ENCODE measurements around the gene TMEM181. TPM values are rescaled to one million over a fixed set of nuclear protein-coding genes. Genes with fewer than 3 reads are reported as not detected.

TMEM181 gene
- total and polyA plus RNA-seq, 2 of the 13 experiments (the other 11 are each of a cell fraction or from before 2014, with no cell fraction given), result 59.1 to 108 TPM

DNA sequence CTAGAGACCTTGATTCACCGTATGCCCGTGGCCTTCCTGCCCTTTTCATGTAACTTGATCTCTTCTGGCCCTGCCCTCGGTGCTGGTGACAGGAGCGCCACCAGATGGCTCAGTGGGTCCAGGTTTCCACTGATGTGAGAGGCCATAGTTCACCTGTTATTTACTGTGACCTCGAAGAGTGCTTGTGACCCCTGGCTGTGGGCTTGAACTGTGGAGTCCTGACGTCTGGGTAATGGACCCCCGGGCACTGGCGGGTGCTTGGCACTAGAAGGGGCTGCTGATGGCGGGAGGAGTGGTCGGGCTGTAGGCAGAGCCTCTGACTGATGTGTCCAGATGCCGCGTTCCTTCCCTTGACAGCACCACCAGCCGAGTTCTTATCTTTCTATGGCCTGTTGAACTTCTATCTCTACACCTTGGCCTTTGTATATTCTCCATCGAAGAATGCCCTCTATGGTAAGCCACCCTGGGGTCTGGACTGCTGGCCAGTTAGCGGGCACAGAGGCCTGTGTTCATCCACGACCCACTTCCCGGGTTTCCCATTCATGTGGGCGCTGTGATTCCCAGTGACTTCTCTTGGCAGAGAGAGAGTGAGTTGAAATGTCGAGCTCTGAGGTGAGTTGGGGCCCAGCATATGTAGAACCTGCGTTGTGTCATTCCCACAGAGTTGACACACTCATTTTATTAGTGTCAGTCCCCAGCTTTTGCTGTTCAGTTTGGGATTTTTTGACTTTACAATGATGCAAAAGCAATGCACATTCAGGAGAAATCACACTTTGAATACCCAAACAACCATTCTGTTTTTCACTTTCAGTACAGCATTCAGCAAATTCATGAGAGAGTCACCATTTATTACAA, 69.7 kb downstream of the TMEM181 start (continued):
- TF ChIP-seq, protein P1, sequence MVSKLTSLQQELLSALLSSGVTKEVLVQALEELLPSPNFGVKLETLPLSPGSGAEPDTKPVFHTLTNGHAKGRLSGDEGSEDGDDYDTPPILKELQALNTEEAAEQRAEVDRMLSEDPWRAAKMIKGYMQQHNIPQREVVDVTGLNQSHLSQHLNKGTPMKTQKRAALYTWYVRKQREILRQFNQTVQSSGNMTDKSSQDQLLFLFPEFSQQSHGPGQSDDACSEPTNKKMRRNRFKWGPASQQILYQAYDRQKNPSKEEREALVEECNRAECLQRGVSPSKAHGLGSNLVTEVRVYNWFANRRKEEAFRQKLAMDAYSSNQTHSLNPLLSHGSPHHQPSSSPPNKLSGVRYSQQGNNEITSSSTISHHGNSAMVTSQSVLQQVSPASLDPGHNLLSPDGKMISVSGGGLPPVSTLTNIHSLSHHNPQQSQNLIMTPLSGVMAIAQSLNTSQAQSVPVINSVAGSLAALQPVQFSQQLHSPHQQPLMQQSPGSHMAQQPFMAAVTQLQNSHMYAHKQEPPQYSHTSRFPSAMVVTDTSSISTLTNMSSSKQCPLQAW (CRISPR knock-in tag; IDR thresholded peaks at IDR 0.05), result 0 out of 2 replicates have a peak, but pooled peaks have one; percentile 36
- TF ChIP-seq, protein P2, sequence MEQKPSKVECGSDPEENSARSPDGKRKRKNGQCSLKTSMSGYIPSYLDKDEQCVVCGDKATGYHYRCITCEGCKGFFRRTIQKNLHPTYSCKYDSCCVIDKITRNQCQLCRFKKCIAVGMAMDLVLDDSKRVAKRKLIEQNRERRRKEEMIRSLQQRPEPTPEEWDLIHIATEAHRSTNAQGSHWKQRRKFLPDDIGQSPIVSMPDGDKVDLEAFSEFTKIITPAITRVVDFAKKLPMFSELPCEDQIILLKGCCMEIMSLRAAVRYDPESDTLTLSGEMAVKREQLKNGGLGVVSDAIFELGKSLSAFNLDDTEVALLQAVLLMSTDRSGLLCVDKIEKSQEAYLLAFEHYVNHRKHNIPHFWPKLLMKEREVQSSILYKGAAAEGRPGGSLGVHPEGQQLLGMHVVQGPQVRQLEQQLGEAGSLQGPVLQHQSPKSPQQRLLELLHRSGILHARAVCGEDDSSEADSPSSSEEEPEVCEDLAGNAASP (CRISPR knock-in tag; IDR thresholded peaks at IDR 0.05; ENCODE audit: borderline replicate concordance), result peak; percentile 92
- TF ChIP-seq KLF11 (CRISPR knock-in tag; IDR thresholded peaks at IDR 0.05) (0 out of 2 replicates have a peak, but pooled peaks have one; percentile 58), HOXA3 (CRISPR knock-in tag; IDR thresholded peaks at IDR 0.05) (peak; percentile 79; the same call in 1 of the 2 replicates), XRCC5 (optimal IDR thresholded peaks at IDR 0.05; ENCODE audit: low read length) (peak; percentile 40), RAD21 (CRISPR knock-in tag; IDR thresholded peaks at IDR 0.05) (peak; percentile 62), ZNF556 (CRISPR knock-in tag; IDR thresholded peaks at IDR 0.05; ENCODE audit: borderline replicate concordance) (peak; percentile 73; the same call in 1 of the 2 replicates), MAFK (conservative IDR thresholded peaks at IDR 0.05 in 1 of 2, IDR thresholded peaks at IDR 0.05 in 1 of 2; ENCODE audit: low read length in 2 of 2) (no peak), IRF2 (CRISPR knock-in tag; IDR thresholded peaks at IDR 0.05) (peak; percentile 37; the same call in 1 of the 2 replicates), ZNF343 (CRISPR knock-in tag; IDR thresholded peaks at IDR 0.05) (peak; percentile 28; the same call in 1 of the 2 replicates), RARA (CRISPR knock-in tag; IDR thresholded peaks at IDR 0.05) (peak; percentile 76), MIER3 (CRISPR knock-in tag; IDR thresholded peaks at IDR 0.05; ENCODE audit: borderline replicate concordance) (0 out of 2 replicates have a peak, but pooled peaks have one; percentile 25), ZNF883 (CRISPR knock-in tag; IDR thresholded peaks at IDR 0.05; ENCODE audit: not compliant biosample characterization) (no peak), RFX3 (CRISPR knock-in tag; IDR thresholded peaks at IDR 0.05) (no peak), ZNF124 (CRISPR knock-in tag; IDR thresholded peaks at IDR 0.05) (no peak), GTF3A (CRISPR knock-in tag; conservative IDR thresholded peaks at IDR 0.05) (no peak), TP53 (CRISPR knock-in tag; conservative IDR thresholded peaks at IDR 0.05) (no peak)
- TF ChIP-seq, protein P3, sequence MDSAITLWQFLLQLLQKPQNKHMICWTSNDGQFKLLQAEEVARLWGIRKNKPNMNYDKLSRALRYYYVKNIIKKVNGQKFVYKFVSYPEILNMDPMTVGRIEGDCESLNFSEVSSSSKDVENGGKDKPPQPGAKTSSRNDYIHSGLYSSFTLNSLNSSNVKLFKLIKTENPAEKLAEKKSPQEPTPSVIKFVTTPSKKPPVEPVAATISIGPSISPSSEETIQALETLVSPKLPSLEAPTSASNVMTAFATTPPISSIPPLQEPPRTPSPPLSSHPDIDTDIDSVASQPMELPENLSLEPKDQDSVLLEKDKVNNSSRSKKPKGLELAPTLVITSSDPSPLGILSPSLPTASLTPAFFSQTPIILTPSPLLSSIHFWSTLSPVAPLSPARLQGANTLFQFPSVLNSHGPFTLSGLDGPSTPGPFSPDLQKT (CRISPR knock-in tag; IDR thresholded peaks at IDR 0.05; ENCODE audit: borderline replicate concordance), result no peak
- TF ChIP-seq, protein P4, sequence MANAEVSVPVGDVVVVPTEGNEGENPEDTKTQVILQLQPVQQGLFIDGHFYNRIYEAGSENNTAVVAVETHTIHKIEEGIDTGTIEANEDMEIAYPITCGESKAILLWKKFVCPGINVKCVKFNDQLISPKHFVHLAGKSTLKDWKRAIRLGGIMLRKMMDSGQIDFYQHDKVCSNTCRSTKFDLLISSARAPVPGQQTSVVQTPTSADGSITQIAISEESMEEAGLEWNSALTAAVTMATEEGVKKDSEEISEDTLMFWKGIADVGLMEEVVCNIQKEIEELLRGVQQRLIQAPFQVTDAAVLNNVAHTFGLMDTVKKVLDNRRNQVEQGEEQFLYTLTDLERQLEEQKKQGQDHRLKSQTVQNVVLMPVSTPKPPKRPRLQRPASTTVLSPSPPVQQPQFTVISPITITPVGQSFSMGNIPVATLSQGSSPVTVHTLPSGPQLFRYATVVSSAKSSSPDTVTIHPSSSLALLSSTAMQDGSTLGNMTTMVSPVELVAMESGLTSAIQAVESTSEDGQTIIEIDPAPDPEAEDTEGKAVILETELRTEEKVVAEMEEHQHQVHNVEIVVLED (CRISPR knock-in tag; IDR thresholded peaks at IDR 0.05; ENCODE audit: borderline replicate concordance), result peak; percentile 32; the same call in 1 of the 2 replicates
- TF ChIP-seq, protein P5, sequence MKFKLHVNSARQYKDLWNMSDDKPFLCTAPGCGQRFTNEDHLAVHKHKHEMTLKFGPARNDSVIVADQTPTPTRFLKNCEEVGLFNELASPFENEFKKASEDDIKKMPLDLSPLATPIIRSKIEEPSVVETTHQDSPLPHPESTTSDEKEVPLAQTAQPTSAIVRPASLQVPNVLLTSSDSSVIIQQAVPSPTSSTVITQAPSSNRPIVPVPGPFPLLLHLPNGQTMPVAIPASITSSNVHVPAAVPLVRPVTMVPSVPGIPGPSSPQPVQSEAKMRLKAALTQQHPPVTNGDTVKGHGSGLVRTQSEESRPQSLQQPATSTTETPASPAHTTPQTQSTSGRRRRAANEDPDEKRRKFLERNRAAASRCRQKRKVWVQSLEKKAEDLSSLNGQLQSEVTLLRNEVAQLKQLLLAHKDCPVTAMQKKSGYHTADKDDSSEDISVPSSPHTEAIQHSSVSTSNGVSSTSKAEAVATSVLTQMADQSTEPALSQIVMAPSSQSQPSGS (CRISPR knock-in tag; IDR thresholded peaks at IDR 0.05), result peak; percentile 38; the same call in 1 of the 2 replicates

Data from HepG2 (cell line).